HEK293T (cell line): ENCODE measurements around the gene CBLL1.

ENCODE experiments used
- BHLHE40 ChIP-seq: fragments of 450-650 bp; IDR thresholded peaks from 2 replicates; pipeline ENCODE4 v1.6.1; 2016; ENCODE audit warnings: mild to moderate bottlenecking, moderate library complexity, borderline replicate concordance
- ELF4 ChIP-seq: fragments of 450-650 bp; IDR thresholded peaks from 2 replicates; pipeline ENCODE4 v1.6.1; 2017; ENCODE audit warnings: antibody characterized with exemption
- FOXA1 ChIP-seq: fragments of 450-650 bp; IDR thresholded peaks from 2 replicates; pipeline ENCODE4 v1.6.1; 2016; ENCODE audit warnings: mild to moderate bottlenecking
- FOXK2 ChIP-seq: fragments of 450-650 bp; IDR thresholded peaks from 2 replicates; pipeline ENCODE4 v1.6.1; 2016; ENCODE audit warnings: mild to moderate bottlenecking
- FOXM1 ChIP-seq: fragments of 450-650 bp; IDR thresholded peaks from 2 replicates; pipeline ENCODE4 v1.6.1; 2017; ENCODE audit warnings: mild to moderate bottlenecking, borderline replicate concordance
- HDGF ChIP-seq: fragments of 450-650 bp; IDR thresholded peaks from 2 replicates; pipeline ENCODE4 v1.6.1; 2017; ENCODE audit warnings: antibody characterized with exemption, borderline replicate concordance
- SP1 ChIP-seq: fragments of 450-650 bp; IDR thresholded peaks from 2 replicates; pipeline ENCODE4 v1.6.1; 2017
- SUZ12 ChIP-seq: fragments of 450-650 bp; IDR thresholded peaks from 2 replicates; pipeline ENCODE4 v1.6.1; 2016; ENCODE audit warnings: mild to moderate bottlenecking
- TARDBP ChIP-seq: fragments of 450-650 bp; IDR thresholded peaks from 2 replicates; pipeline ENCODE4 v1.6.1; 2016
- ZNF384 ChIP-seq: fragments of 450-650 bp; IDR thresholded peaks from 2 replicates; pipeline ENCODE4 v1.6.1; 2016
- TF ChIP-seq, protein P1 (sequence below): fragments of 450-650 bp; IDR thresholded peaks from 2 replicates; pipeline ENCODE4 v1.6.1; 2016

DNA sequence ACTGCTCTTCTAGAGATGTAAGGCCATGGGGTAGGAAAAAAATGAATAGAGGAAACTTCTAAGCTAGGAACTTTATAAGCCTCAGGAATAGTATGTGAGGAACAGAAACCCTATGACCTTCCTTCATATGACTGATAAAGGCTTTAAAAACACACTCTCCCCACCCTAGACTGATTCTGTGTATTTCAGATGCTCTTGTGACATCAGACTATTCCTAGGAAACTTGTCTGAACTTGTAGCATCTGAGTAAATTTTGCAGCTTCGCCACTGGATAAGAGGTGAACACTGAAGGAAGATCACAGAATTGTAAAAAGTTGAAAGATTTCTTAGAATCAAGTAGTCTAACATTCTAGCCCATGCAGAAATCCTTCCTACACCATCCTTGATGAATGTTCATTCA lies 31.0 kb upstream of the CBLL1 start:
- TF ChIP-seq FOXK2 (no peak), SUZ12 (no peak), ZNF384 (no peak), ELF4 (no peak), SP1 (no peak), TARDBP (no peak), BHLHE40 (no peak), FOXA1 (no peak), FOXM1 (no peak), HDGF (no peak)
- TF ChIP-seq, protein P1, sequence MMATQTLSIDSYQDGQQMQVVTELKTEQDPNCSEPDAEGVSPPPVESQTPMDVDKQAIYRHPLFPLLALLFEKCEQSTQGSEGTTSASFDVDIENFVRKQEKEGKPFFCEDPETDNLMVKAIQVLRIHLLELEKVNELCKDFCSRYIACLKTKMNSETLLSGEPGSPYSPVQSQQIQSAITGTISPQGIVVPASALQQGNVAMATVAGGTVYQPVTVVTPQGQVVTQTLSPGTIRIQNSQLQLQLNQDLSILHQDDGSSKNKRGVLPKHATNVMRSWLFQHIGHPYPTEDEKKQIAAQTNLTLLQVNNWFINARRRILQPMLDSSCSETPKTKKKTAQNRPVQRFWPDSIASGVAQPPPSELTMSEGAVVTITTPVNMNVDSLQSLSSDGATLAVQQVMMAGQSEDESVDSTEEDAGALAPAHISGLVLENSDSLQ: no peak
